ES-I3 (cell line): Measurements from ENCODE around the gene ADAM10.

Source experiments
- H3K36me3 ChIP-seq: 2 replicates; pipeline ENCODE4 v1.6.1; 2013; ENCODE audit warnings: mild to moderate bottlenecking, low read length, control low read depth, moderate library complexity; ENCODE audit not compliant: insufficient read depth
- H3K4me1 ChIP-seq: 2 replicates; pipeline ENCODE4 v1.6.1; 2013; ENCODE audit warnings: mild to moderate bottlenecking, control low read depth, low read length; ENCODE audit not compliant: insufficient read depth
- H3K9ac ChIP-seq: 2 replicates; pipeline ENCODE4 v1.6.1; 2013; ENCODE audit warnings: low read depth, mild to moderate bottlenecking, low read length, moderate library complexity
- H3K9me3 ChIP-seq: 2 replicates; pipeline ENCODE4 v1.6.1; 2013; ENCODE audit warnings: mild to moderate bottlenecking, low read length, moderate library complexity; ENCODE audit not compliant: control insufficient read depth, insufficient read depth

The ADAM10 gene

GRCh38 chr15:58742819-58743502, 6.5 kb downstream of the ADAM10 start:
- H3K4me1 ChIP-seq: peaks cover 28% of the 10 kb centered on the region
- no peaks in the 10 kb centered on the region for H3K36me3 ChIP-seq
- no peak overlapping the region for H3K9ac ChIP-seq

GRCh38 chr15:58742022-58742813, 7.3 kb downstream of the ADAM10 start:
- Histone ChIP-seq H3K9me3 (no peaks in the 10 kb centered on the region), H3K9ac (no peak overlapping the region), H3K36me3 (no peaks in the 10 kb centered on the region), H3K4me1 (peaks cover 35% of the 10 kb centered on the region)

More at GRCh38 chr15:58742819-58743502, 6.5 kb downstream of the ADAM10 start:
- H3K9me3 ChIP-seq: no peaks in the 10 kb centered on the region

GRCh38 chr15:58741032-58741431, 8.5 kb downstream of the ADAM10 start:
- Histone ChIP-seq H3K9ac (no peak overlapping the region), H3K9me3 (no peaks in the 10 kb centered on the region), H3K36me3 (no peaks in the 10 kb centered on the region), H3K4me1 (peaks cover 38% of the 10 kb centered on the region)

- no peaks in the 10 kb centered on the region for H3K9me3 ChIP-seq
- H3K9ac ChIP-seq: no peak overlapping the region
- no peaks in the 10 kb centered on the region for H3K36me3 ChIP-seq
- H3K4me1 ChIP-seq: peaks cover 34% of the 10 kb centered on the region
Observed at GRCh38 chr15:58740436-58740835, 9.1 kb downstream of the ADAM10 start.

GRCh38 chr15:58738046-58738707, 11.3 kb downstream of the ADAM10 start:
- peaks cover 26% of the 10 kb centered on the region for H3K4me1 ChIP-seq
- H3K9ac ChIP-seq: no peak overlapping the region
- no peaks in the 10 kb centered on the region for H3K9me3 ChIP-seq
- no peaks in the 10 kb centered on the region for H3K36me3 ChIP-seq

GRCh38 chr15:58737298-58737697, 12.2 kb downstream of the ADAM10 start:
- Histone ChIP-seq H3K9ac (no peak overlapping the region), H3K4me1 (peaks cover 18% of the 10 kb centered on the region), H3K36me3 (no peaks in the 10 kb centered on the region)

GRCh38 chr15:58736018-58736643, 13.4 kb downstream of the ADAM10 start:
- Histone ChIP-seq H3K4me1 (peaks cover 15% of the 10 kb centered on the region; the same call in 1 of the 2 replicates), H3K36me3 (no peaks in the 10 kb centered on the region), H3K9me3 (no peaks in the 10 kb centered on the region), H3K9ac (no peak overlapping the region)

More at GRCh38 chr15:58737298-58737697, 12.2 kb downstream of the ADAM10 start:
- H3K9me3 ChIP-seq: no peaks in the 10 kb centered on the region

GRCh38 chr15:58734859-58735258, 14.6 kb downstream of the ADAM10 start:
- Histone ChIP-seq H3K36me3 (no peaks in the 10 kb centered on the region), H3K9me3 (no peaks in the 10 kb centered on the region), H3K9ac (no peak overlapping the region), H3K4me1 (peaks cover 15% of the 10 kb centered on the region; the same call in 1 of the 2 replicates)

GRCh38 chr15:58732625-58733363, 16.7 kb downstream of the ADAM10 start:
- Histone ChIP-seq H3K36me3 (no peaks in the 10 kb centered on the region), H3K4me1 (peaks cover 10% of the 10 kb centered on the region; the same call in 1 of the 2 replicates), H3K9ac (no peak overlapping the region)

GRCh38 chr15:58731756-58732535, 17.6 kb downstream of the ADAM10 start:
- Histone ChIP-seq H3K9ac (no peak overlapping the region), H3K9me3 (no peaks in the 10 kb centered on the region), H3K36me3 (no peaks in the 10 kb centered on the region), H3K4me1 (0 out of 2 replicates have a peak, but pooled peaks cover 1% of the 10 kb centered on the region)

More at GRCh38 chr15:58732625-58733363, 16.7 kb downstream of the ADAM10 start:
- no peaks in the 10 kb centered on the region for H3K9me3 ChIP-seq

GRCh38 chr15:58726867-58727266, 22.6 kb downstream of the ADAM10 start:
- no peaks in the 10 kb centered on the region for H3K9me3 ChIP-seq
- no peaks in the 10 kb centered on the region for H3K36me3 ChIP-seq
- no peak overlapping the region for H3K9ac ChIP-seq
- no peaks in the 10 kb centered on the region for H3K4me1 ChIP-seq

GRCh38 chr15:58724466-58724865, 25.0 kb downstream of the ADAM10 start:
- Histone ChIP-seq H3K9ac (no peak overlapping the region), H3K4me1 (no peaks in the 10 kb centered on the region), H3K36me3 (no peaks in the 10 kb centered on the region), H3K9me3 (no peaks in the 10 kb centered on the region)

GRCh38 chr15:58717357-58717756, 32.1 kb downstream of the ADAM10 start:
- Histone ChIP-seq H3K9ac (no peak overlapping the region), H3K4me1 (no peaks in the 10 kb centered on the region), H3K9me3 (no peaks in the 10 kb centered on the region), H3K36me3 (no peaks in the 10 kb centered on the region)
